Naive thymus-derived CD4-positive, alpha-beta T cell (primary cell): ENCODE measurements around the gene PCDHGC5. TPM values are rescaled to one million over a fixed set of nuclear protein-coding genes. Genes with fewer than 3 reads are reported as not detected.

Experiments used
- ATAC-seq: fragments of 150-1000 bp; cut with Tn5 transposase; 2 replicates; pipeline ENCODE4 v1.10.0; 2021; ENCODE audit warnings: mild to moderate bottlenecking, moderate library complexity
- CTCF ChIA-PET: fragments of 350-600 bp; sonication (Branson Sonifier 250); formaldehyde crosslinking; loops from one replicate; lab custom pipeline; 2021; ENCODE audit warnings: antibody characterized with exemption; lab: Charles Lee
- POLR2A ChIA-PET: fragments of 350-600 bp; sonication (Branson Sonifier 250); formaldehyde crosslinking; loops from one replicate; lab custom pipeline; 2021; ENCODE audit warnings: antibody characterized with exemption, inconsistent platforms; lab: Charles Lee
- DNase-seq, 9 donors: peaks; one replicate each; pipeline versions ENCODE4 v3.0.0 to v3.0.0-alpha.2; 2020 to 2022; ENCODE audit warnings: mixed read lengths in 1 of 9
- H3K27ac ChIP-seq: one replicate; pipeline ENCODE4 v1.7.0; 2013; ENCODE audit warnings: mild to moderate bottlenecking, low read depth, low read length, moderate library complexity
- H3K27me3 ChIP-seq, 2 donors: one replicate each; pipeline ENCODE4 v1.7.0; 2013; ENCODE audit warnings: low read length in 2 of 2, mild to moderate bottlenecking in 2 of 2, moderate library complexity in 2 of 2; ENCODE audit not compliant: control insufficient read depth in 2 of 2, insufficient read depth in 2 of 2
- H3K36me3 ChIP-seq, 3 experiments: 1 replicate in 2 of 3; 2 replicates in 1 of 3; pipeline ENCODE4 v1.7.0; 2013; ENCODE audit warnings: low read length in 3 of 3, mild to moderate bottlenecking in 3 of 3, moderate library complexity in 1 of 3; ENCODE audit not compliant: insufficient read depth in 3 of 3, control insufficient read depth in 2 of 3
- H3K4me1 ChIP-seq, 2 donors: one replicate each; pipeline ENCODE4 v1.7.0; 2013; ENCODE audit warnings: low read length in 2 of 2, mild to moderate bottlenecking in 2 of 2, moderate library complexity in 1 of 2; ENCODE audit not compliant: control insufficient read depth in 2 of 2, insufficient read depth in 2 of 2
- H3K4me3 ChIP-seq: 2 replicates; pipeline ENCODE4 v1.7.0; 2013; ENCODE audit warnings: mild to moderate bottlenecking, low read length
- H3K9me3 ChIP-seq, 3 experiments: 1 replicate in 2 of 3; 2 replicates in 1 of 3; pipeline ENCODE4 v1.7.0; 2013; ENCODE audit warnings: low read length in 3 of 3; ENCODE audit not compliant: control insufficient read depth in 2 of 3
- H3K27ac Mint-ChIP-seq, 9 donors: one replicate each; pipeline ENCODE4 v1.8.0; 2020 to 2022; ENCODE audit warnings: mixed read lengths in 9 of 9, mild to moderate bottlenecking in 8 of 9, moderate library complexity in 5 of 9, inconsistent platforms in 2 of 9
- H3K27me3 Mint-ChIP-seq, 5 donors: one replicate each; pipeline ENCODE4 v1.8.0; 2021 to 2022; ENCODE audit warnings: mixed read lengths in 5 of 5, mild to moderate bottlenecking in 1 of 5
- H3K36me3 Mint-ChIP-seq, 5 donors: one replicate each; pipeline ENCODE4 v1.8.0; 2020 to 2022; ENCODE audit warnings: mixed read lengths in 5 of 5, mild to moderate bottlenecking in 3 of 5, inconsistent platforms in 1 of 5
- H3K4me1 Mint-ChIP-seq, 7 donors: one replicate each; pipeline ENCODE4 v1.8.0; 2020 to 2022; ENCODE audit warnings: mixed read lengths in 7 of 7, mild to moderate bottlenecking in 3 of 7, inconsistent platforms in 1 of 7
- H3K4me3 Mint-ChIP-seq, 10 donors: one replicate each; pipeline ENCODE4 v1.8.0; 2020 to 2022; ENCODE audit warnings: mild to moderate bottlenecking in 10 of 10, mixed read lengths in 10 of 10, moderate library complexity in 6 of 10, inconsistent platforms in 2 of 10
- H3K9me3 Mint-ChIP-seq, 11 donors: one replicate each; pipeline ENCODE4 v1.8.0; 2020 to 2022; ENCODE audit warnings: mixed read lengths in 11 of 11, mild to moderate bottlenecking in 4 of 11, inconsistent platforms in 1 of 11, moderate library complexity in 1 of 11
- intact Hi-C, 2 donors: fragments of 100-400 bp; cut with micrococcal nuclease; formaldehyde crosslinking; loops; one replicate each; pipeline ENCODE4 v1.15.1; 2023
- polyA plus RNA-seq, 2 donors: library from polyadenylated mRNA; unstranded; fragments of 300-500 nt; fragmentation: Illumina TruSeq; gene quantifications; one replicate each; pipeline ENCODE4 v1.2.3, GENCODE V29; 2021
- total RNA-seq, 6 experiments: library from RNA in 5 of 6; stranded (reverse) in 5 of 6; gene quantifications; 1 replicate in 5 of 6; 2 replicates in 1 of 6; pipeline ENCODE4 v1.2.3 and lab custom pipeline; 2021 to 2026

The PCDHGC5 gene
- total and polyA plus RNA-seq, 7 experiments from 2014 or later = 0.13 TPM; not detected in 6

DNA sequence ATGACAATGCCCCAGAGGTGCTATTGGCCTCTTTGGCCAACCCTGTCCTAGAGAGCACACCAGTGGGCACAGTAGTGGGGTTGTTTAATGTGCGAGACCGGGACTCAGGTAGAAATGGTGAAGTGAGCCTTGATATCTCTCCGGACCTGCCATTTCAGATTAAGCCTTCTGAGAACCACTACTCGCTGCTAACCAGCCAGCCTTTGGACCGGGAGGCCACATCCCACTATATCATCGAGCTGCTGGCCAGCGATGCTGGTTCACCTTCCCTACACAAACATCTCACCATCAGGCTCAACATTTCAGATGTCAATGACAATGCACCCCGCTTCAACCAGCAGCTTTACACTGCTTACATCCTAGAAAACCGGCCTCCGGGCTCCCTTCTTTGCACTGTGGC, 1.4 kb downstream of the PCDHGC5 start:
- CTCF ChIA-PET = interaction anchor here (1.2 kb wide), 1 partner anchor 10 kb away, joined by 3 read pairs; no protein-coding TSS in a partner anchor

DNA sequence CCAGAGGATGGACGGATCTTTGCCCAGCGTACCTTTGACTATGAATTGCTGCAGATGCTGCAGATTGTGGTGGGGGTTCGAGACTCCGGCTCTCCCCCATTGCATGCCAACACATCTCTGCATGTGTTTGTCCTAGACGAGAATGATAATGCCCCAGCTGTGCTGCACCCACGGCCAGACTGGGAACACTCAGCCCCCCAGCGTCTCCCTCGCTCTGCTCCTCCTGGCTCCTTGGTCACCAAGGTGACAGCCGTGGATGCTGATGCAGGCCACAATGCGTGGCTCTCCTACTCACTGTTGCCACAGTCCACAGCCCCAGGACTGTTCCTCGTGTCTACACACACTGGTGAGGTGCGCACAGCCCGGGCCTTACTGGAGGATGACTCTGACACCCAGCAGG, 1.9 kb downstream of the PCDHGC5 start:
- H3K4me1 ChIP-seq = no peaks in the 10 kb centered on the region
- peaks cover 0 to 6% of the 10 kb centered on the region in 2 donors for H3K27me3 ChIP-seq
- no peaks in the 10 kb centered on the region for H3K9me3 ChIP-seq
- CTCF ChIA-PET = no interaction called here
- Mint-ChIP-seq H3K27me3 (peaks cover 62 to 88% (median 71%) of the 10 kb centered on the region in 5 donors), H3K27ac (no peak overlapping the region), H3K36me3 (peaks cover 0 to 14% (median 4%) of the 10 kb centered on the region in 5 donors), H3K9me3 (peaks cover 0 to 11% (median 0%) of the 10 kb centered on the region in 11 donors), H3K4me1 (peaks cover 0 to 28% (median 15%) of the 10 kb centered on the region in 7 donors), H3K4me3 (peak overlapping the region in 5 of 10 donors; percentile 3 to 45 (median 35))
- POLR2A ChIA-PET = no interaction called here
- no peak for DNase-seq
- H3K36me3 ChIP-seq = no peaks in the 10 kb centered on the region
- intact Hi-C loops = no loop called here
- ATAC-seq = no peak
- H3K27ac ChIP-seq = no peak overlapping the region
- H3K4me3 ChIP-seq = no peak overlapping the region

More for the DNA sequence above, 1.4 kb downstream of the PCDHGC5 start:
- Mint-ChIP-seq H3K4me1 (peaks cover 0 to 25% (median 12%) of the 10 kb centered on the region in 7 donors), H3K9me3 (peaks cover 0 to 10% (median 0%) of the 10 kb centered on the region in 11 donors), H3K27me3 (peaks cover 60 to 88% (median 70%) of the 10 kb centered on the region in 5 donors), H3K27ac (no peak overlapping the region), H3K36me3 (peaks cover 0 to 14% (median under 1%) of the 10 kb centered on the region in 5 donors), H3K4me3 (peak overlapping the region in 2 of 10 donors; percentile 11 to 35)
- POLR2A ChIA-PET = no interaction called here
- H3K27me3 ChIP-seq = peaks cover 0 to 10% of the 10 kb centered on the region in 2 donors
- no peak overlapping the region for H3K4me3 ChIP-seq
- H3K9me3 ChIP-seq = no peaks in the 10 kb centered on the region
- H3K4me1 ChIP-seq = peaks cover 0 to 2% of the 10 kb centered on the region in 2 donors
- DNase-seq = no peak
- ATAC-seq = no peak
- no peak overlapping the region for H3K27ac ChIP-seq
- no peaks in the 10 kb centered on the region for H3K36me3 ChIP-seq
- intact Hi-C loops = no loop called here

DNA sequence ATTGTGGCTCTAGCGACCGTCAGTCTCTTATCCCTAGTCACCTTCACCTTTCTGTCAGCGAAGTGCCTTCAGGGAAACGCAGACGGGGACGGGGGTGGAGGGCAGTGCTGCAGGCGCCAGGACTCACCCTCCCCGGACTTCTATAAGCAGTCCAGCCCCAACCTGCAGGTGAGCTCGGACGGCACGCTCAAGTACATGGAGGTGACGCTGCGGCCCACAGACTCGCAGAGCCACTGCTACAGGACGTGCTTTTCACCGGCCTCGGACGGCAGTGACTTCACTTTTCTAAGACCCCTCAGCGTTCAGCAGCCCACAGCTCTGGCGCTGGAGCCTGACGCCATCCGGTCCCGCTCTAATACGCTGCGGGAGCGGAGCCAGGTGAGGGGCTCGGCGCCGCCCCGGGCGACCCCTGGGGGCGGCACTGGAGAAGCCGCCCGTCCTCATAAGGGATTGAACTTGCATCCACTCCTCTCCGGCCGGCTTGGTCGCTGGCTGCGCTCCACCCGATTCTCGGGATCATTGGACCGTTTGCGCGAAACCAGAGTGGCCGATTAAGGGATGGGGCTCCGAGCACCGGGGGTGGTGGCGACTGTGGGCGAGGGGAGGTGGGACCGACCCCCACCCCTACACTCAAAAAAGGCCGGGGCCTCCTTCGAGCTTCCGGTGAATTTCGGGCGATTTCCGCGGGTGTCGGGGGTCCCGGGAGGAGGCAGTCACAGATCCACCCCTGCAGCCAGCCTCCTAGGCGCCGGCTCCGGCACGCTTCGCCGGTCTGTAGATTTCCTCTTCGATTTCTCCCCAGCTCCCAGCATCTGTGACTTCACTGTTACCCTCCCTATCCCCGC, 2.7 kb downstream of the PCDHGC5 start:
- no peak for ATAC-seq
- Mint-ChIP-seq H3K4me1 (peaks cover 1 to 25% (median 12%) of the 10 kb centered on the region in 7 donors), H3K36me3 (peaks cover 0 to 14% (median 4%) of the 10 kb centered on the region in 5 donors), H3K9me3 (peaks cover 0 to 7% (median 0%) of the 10 kb centered on the region in 11 donors), H3K27ac (peak overlapping the region in 3 of 9 donors; percentile 16 to 66 (median 41)), H3K4me3 (peak overlapping the region; percentile 54 to 81 (median 76)), H3K27me3 (peaks cover 64 to 88% (median 69%) of the 10 kb centered on the region in 5 donors)
- Histone ChIP-seq H3K9me3 (no peaks in the 10 kb centered on the region), H3K27ac (no peak overlapping the region), H3K36me3 (no peaks in the 10 kb centered on the region), H3K4me3 (peak overlapping the region; percentile 20), H3K27me3 (peaks cover 0 to 5% of the 10 kb centered on the region in 2 donors), H3K4me1 (no peaks in the 10 kb centered on the region)
- intact Hi-C loops = no loop called here
- CTCF ChIA-PET = no interaction called here
- POLR2A ChIA-PET = no interaction called here
- DNase-seq = no peak

DNA sequence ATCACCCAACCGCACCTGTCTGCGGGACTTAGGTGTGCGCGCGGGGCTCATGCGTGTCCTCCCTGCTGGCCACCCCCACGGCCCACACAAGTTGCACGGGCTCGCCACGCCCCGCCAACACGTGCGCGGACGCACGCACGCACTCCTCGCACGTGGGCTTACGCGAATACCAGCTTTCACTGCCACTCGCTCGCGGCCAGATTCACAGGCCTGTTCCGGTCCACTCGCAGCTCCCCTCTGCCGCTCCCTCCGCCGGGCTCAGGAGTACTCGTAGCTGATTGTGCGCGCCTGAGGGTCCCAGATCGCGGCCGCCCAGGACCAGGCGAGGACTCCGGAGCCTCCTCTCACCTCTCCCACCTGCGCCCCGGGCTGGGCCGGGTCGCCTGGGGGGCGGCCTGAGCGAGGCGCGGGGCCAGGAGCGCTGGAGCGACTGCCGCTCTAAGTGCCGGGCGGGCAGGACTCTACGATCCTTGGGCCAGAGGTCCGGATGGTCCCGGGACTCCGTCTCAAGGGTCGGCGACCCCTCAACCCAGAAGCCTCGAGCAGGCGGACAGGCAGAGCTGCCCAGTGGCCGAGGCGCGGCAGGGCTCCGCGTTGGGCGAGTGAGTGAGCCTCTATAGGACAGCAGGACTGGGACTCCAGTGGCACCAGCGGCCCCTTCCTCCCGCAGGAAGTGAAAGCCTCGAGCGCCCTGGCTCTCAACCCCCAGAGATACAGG, 3.4 kb downstream of the PCDHGC5 start:
- H3K27me3 Mint-ChIP-seq = peaks cover 59 to 87% (median 63%) of the 10 kb centered on the region in 5 donors
- peak overlapping the region in 3 of 9 donors; percentile 16 to 66 (median 41) for H3K27ac Mint-ChIP-seq
- ATAC-seq (peak; percentile 55), DNase-seq (no peak)
- intact Hi-C loops = no loop called here
- ChIA-PET POLR2A (no interaction called here), CTCF (interaction anchor here (0.5 kb wide), 1 partner anchor 26 kb away, joined by 3 read pairs; no protein-coding TSS in a partner anchor)
- peaks cover 0 to 3% of the 10 kb centered on the region in 2 donors for H3K27me3 ChIP-seq
- no peaks in the 10 kb centered on the region for H3K36me3 ChIP-seq
- H3K4me3 Mint-ChIP-seq = peak overlapping the region; percentile 29 to 81 (median 76)
- peaks cover 0 to 10% (median 4%) of the 10 kb centered on the region in 5 donors for H3K36me3 Mint-ChIP-seq
- H3K4me1 Mint-ChIP-seq = peaks cover 1 to 24% (median 11%) of the 10 kb centered on the region in 7 donors
- no peaks in the 10 kb centered on the region for H3K4me1 ChIP-seq
- no peak overlapping the region for H3K27ac ChIP-seq
- H3K9me3 Mint-ChIP-seq = peaks cover 0 to 5% (median 0%) of the 10 kb centered on the region in 11 donors
- no peaks in the 10 kb centered on the region for H3K9me3 ChIP-seq
- H3K4me3 ChIP-seq = peak overlapping the region; percentile 20

DNA sequence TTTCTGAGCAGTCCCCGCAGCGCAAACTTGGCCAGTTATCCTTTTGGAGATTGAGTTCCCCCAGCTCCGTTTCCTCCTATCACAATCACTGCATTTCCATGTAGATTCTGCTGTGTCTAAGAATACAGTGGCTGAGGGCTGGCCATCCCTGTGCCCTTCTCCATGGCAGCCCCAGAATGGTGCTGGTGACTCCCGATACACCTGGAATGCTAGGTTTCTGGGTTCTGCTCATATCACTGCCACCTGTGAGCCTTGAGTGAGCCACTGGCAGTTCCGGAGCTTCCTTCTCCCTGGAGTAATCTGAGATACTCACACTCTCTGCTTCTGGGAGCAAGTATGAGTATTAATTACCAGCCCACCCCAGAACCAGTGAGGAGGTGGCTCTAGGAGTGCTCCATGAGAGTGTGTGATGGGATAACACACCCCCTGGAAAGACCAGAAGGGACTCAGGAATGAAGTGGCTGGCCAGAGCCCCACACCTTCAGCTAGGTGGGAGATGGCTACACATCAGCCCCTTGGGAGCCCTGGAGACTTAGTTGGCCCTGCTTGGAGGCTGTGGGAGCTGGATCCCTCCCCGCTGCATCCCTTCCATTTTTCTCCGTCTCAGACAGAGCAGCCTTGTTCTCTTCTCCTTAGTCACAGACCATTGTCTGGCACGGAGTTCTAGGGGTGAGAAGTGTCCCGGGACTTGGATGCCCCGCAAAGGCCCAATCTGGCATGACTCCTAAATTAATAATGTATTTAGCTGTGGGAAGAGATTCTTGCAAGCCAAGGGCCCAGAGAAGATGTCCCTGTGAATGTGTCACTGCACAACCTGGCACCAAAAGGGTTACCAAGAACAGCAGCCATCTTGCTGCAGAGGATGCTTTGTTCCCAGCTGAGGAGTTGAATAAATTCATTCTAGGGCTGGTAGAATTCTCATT, 4.9 kb downstream of the PCDHGC5 start:
- H3K4me3 Mint-ChIP-seq = peak overlapping the region in 4 of 10 donors; percentile 14 to 81 (median 64)
- POLR2A ChIA-PET = interaction anchor here (0.5 kb wide), 1 partner anchor 10 kb away, joined by 3 read pairs; no protein-coding TSS in a partner anchor

More for the DNA sequence above, 4.9 kb downstream of the PCDHGC5 start:
- Histone ChIP-seq H3K27ac (no peak overlapping the region), H3K27me3 (peaks cover 0 to 3% of the 10 kb centered on the region in 2 donors), H3K36me3 (no peaks in the 10 kb centered on the region), H3K9me3 (no peaks in the 10 kb centered on the region), H3K4me1 (no peaks in the 10 kb centered on the region), H3K4me3 (no peak overlapping the region)
- Mint-ChIP-seq H3K27me3 (peaks cover 56 to 83% (median 60%) of the 10 kb centered on the region in 5 donors), H3K36me3 (peaks cover 0 to 5% (median 4%) of the 10 kb centered on the region in 5 donors), H3K27ac (no peak overlapping the region), H3K4me1 (peaks cover 1 to 24% (median 11%) of the 10 kb centered on the region in 7 donors), H3K9me3 (peaks cover 0 to 5% (median 0%) of the 10 kb centered on the region in 11 donors)
- intact Hi-C loops = no loop called here
- DNase-seq = no peak
- no peak for ATAC-seq
- CTCF ChIA-PET = no interaction called here
